ENCODE measurements around the gene UBE2O.

DNA sequence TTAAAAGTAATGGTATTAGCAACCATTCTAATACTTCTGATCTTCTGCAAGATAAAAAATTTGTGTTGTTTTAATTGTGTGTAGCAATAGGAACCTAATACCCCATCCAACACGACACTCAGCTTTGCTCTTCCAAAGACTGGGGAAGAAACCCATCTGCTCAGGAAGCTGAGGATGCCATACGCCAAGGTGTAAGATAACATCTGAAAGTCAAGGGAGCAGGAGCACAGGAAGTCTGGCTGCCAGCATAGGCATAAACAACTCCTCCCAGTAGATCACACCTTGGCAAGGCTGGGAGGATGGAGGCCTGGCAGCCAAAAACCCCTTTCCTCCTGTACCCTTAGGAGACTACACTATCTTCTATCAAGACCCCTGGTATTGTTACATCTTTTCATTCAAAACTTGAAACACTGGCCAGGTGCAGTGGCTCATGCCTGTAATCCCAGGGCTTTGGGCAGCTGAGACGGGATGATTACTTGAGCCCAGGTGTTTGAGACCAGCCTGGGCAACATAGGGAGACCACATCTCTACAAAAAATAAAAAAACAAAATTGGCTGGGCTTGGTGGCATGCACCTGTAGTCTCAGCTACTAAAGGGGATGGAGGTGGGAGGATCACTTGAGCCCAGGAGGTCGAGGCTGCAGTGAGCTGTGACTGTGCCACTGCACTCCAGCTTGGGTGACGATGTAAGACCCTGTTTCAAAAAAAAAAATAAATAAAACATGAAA lies 74.2 kb downstream of the UBE2O start:
- TF ChIP-seq, protein P1, sequence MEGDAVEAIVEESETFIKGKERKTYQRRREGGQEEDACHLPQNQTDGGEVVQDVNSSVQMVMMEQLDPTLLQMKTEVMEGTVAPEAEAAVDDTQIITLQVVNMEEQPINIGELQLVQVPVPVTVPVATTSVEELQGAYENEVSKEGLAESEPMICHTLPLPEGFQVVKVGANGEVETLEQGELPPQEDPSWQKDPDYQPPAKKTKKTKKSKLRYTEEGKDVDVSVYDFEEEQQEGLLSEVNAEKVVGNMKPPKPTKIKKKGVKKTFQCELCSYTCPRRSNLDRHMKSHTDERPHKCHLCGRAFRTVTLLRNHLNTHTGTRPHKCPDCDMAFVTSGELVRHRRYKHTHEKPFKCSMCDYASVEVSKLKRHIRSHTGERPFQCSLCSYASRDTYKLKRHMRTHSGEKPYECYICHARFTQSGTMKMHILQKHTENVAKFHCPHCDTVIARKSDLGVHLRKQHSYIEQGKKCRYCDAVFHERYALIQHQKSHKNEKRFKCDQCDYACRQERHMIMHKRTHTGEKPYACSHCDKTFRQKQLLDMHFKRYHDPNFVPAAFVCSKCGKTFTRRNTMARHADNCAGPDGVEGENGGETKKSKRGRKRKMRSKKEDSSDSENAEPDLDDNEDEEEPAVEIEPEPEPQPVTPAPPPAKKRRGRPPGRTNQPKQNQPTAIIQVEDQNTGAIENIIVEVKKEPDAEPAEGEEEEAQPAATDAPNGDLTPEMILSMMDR (IDR thresholded peaks at IDR 0.05) = no peak
- no peak for TF ChIP-seq POLR2A (IDR thresholded peaks at IDR 0.05)

Data from lower leg skin (tissue), 3 donors.